Measurements from ENCODE around the gene DAAM1. TPM values are rescaled to one million over a fixed set of nuclear protein-coding genes. Genes with fewer than 3 reads are reported as not detected.

Gene DAAM1
- polyA plus RNA-seq, 1 donor from 2014 or later = 161 TPM

DNA sequence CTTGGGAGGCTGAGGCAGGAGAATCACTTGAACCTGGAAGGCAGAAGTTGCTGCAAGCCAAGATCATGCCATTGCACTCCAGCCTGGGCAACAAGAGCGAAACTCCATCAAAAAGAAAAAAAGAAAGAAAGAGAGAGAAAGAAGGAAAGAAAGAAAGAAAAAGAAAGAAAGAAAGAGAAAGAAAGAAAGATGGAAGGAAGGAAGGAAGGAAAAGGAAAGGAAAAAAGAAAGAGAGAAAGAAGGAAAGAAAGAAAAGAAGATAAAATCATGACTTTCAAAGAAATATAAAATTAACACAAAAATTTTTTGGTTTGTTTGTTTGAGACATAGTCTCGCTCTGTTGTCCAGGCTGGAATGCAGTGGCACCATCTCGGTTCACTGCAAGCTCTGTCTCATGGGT, 22.2 kb upstream of the DAAM1 start:
- no peaks in the 10 kb centered on the region for H3K79me2 ChIP-seq (replicated peaks; ENCODE audit: insufficient read depth, low read length)
- no peaks in the 10 kb centered on the region for H3K27me3 ChIP-seq (ENCODE audit: insufficient read depth, low read depth, low read length)
- H3K9ac ChIP-seq (ENCODE audit: low read length) = no peak overlapping the region
- H3K36me3 ChIP-seq (ENCODE audit: insufficient read depth, low read length) = no peaks in the 10 kb centered on the region
- no peaks in the 10 kb centered on the region for H3K9me3 ChIP-seq (ENCODE audit: low read length)
- H3F3A ChIP-seq (ENCODE audit: insufficient read depth, low read length, poor library complexity, severe bottlenecking) = no peaks in the 10 kb centered on the region
- H2AFZ ChIP-seq (ENCODE audit: low read depth, low read length) = no peak overlapping the region
- H3K4me2 ChIP-seq (ENCODE audit: low read length) = no peak overlapping the region
- H3K4me3 ChIP-seq (ENCODE audit: low read length) = no peak overlapping the region
- no peaks in the 10 kb centered on the region for H4K20me1 ChIP-seq (ENCODE audit: insufficient read depth)
- H3K9me2 ChIP-seq (ENCODE audit: insufficient read depth, low read length) = no peaks in the 10 kb centered on the region
- TF ChIP-seq EP300 (conservative IDR thresholded peaks at IDR 0.05; ENCODE audit: poor library complexity, severe bottlenecking) = no peak
- TF ChIP-seq TAF1 (IDR thresholded peaks at IDR 0.05; ENCODE audit: low read depth) = no peak
- H3K27ac ChIP-seq (ENCODE audit: low read length) = no peak overlapping the region

DNA sequence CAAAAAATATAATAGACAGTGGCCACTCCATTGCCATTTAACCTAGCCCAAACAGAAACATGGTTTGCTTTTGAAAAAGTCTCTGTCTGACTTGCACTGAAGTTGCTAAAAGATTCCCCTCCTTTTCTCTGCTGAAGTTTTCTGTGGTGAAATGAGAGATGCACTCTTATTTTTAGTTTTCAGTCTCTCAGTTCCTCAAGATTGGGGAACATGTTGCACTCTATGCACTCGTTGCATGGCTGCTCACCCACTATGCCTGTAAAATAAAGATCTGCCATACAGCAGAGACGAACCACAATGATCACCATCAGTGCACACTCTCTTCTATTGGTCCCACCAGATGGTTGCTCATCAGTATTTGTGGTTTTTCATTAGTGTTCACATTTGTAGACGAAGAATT, 13.1 kb upstream of the DAAM1 start:
- Histone ChIP-seq H3K9me2 (ENCODE audit: insufficient read depth, low read length) (no peaks in the 10 kb centered on the region), H3K4me2 (ENCODE audit: low read length) (no peak overlapping the region), H3K4me3 (ENCODE audit: low read length) (no peak overlapping the region), H3K9me3 (ENCODE audit: low read length) (no peaks in the 10 kb centered on the region), H2AFZ (ENCODE audit: low read depth, low read length) (no peak overlapping the region), H3K27ac (ENCODE audit: low read length) (no peak overlapping the region), H4K20me1 (ENCODE audit: insufficient read depth) (no peaks in the 10 kb centered on the region), H3K27me3 (ENCODE audit: insufficient read depth, low read depth, low read length) (no peaks in the 10 kb centered on the region), H3K79me2 (replicated peaks; ENCODE audit: insufficient read depth, low read length) (no peaks in the 10 kb centered on the region), H3K9ac (ENCODE audit: low read length) (no peak overlapping the region), H3F3A (ENCODE audit: insufficient read depth, low read length, poor library complexity, severe bottlenecking) (no peaks in the 10 kb centered on the region), H3K36me3 (ENCODE audit: insufficient read depth, low read length) (no peaks in the 10 kb centered on the region)
- TF ChIP-seq RAD21 (conservative IDR thresholded peaks at IDR 0.05) (no peak), EP300 (conservative IDR thresholded peaks at IDR 0.05; ENCODE audit: poor library complexity, severe bottlenecking) (no peak), EZH2 (IDR thresholded peaks at IDR 0.05; ENCODE audit: borderline replicate concordance, insufficient read depth, low read length, poor library complexity, severe bottlenecking) (no peak), POLR2AphosphoS5 (IDR thresholded peaks at IDR 0.05) (no peak), MXI1 (conservative IDR thresholded peaks at IDR 0.05; ENCODE audit: poor library complexity, severe bottlenecking) (no peak), SMC3 (conservative IDR thresholded peaks at IDR 0.05; ENCODE audit: poor library complexity) (no peak), TAF1 (IDR thresholded peaks at IDR 0.05; ENCODE audit: low read depth) (no peak)
- TF ChIP-seq, protein P1, sequence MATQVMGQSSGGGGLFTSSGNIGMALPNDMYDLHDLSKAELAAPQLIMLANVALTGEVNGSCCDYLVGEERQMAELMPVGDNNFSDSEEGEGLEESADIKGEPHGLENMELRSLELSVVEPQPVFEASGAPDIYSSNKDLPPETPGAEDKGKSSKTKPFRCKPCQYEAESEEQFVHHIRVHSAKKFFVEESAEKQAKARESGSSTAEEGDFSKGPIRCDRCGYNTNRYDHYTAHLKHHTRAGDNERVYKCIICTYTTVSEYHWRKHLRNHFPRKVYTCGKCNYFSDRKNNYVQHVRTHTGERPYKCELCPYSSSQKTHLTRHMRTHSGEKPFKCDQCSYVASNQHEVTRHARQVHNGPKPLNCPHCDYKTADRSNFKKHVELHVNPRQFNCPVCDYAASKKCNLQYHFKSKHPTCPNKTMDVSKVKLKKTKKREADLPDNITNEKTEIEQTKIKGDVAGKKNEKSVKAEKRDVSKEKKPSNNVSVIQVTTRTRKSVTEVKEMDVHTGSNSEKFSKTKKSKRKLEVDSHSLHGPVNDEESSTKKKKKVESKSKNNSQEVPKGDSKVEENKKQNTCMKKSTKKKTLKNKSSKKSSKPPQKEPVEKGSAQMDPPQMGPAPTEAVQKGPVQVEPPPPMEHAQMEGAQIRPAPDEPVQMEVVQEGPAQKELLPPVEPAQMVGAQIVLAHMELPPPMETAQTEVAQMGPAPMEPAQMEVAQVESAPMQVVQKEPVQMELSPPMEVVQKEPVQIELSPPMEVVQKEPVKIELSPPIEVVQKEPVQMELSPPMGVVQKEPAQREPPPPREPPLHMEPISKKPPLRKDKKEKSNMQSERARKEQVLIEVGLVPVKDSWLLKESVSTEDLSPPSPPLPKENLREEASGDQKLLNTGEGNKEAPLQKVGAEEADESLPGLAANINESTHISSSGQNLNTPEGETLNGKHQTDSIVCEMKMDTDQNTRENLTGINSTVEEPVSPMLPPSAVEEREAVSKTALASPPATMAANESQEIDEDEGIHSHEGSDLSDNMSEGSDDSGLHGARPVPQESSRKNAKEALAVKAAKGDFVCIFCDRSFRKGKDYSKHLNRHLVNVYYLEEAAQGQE (IDR thresholded peaks at IDR 0.05; ENCODE audit: borderline replicate concordance) = no peak
- TF ChIP-seq, protein P2, sequence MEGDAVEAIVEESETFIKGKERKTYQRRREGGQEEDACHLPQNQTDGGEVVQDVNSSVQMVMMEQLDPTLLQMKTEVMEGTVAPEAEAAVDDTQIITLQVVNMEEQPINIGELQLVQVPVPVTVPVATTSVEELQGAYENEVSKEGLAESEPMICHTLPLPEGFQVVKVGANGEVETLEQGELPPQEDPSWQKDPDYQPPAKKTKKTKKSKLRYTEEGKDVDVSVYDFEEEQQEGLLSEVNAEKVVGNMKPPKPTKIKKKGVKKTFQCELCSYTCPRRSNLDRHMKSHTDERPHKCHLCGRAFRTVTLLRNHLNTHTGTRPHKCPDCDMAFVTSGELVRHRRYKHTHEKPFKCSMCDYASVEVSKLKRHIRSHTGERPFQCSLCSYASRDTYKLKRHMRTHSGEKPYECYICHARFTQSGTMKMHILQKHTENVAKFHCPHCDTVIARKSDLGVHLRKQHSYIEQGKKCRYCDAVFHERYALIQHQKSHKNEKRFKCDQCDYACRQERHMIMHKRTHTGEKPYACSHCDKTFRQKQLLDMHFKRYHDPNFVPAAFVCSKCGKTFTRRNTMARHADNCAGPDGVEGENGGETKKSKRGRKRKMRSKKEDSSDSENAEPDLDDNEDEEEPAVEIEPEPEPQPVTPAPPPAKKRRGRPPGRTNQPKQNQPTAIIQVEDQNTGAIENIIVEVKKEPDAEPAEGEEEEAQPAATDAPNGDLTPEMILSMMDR (IDR thresholded peaks at IDR 0.05; ENCODE audit: poor library complexity, severe bottlenecking) = no peak

DNA sequence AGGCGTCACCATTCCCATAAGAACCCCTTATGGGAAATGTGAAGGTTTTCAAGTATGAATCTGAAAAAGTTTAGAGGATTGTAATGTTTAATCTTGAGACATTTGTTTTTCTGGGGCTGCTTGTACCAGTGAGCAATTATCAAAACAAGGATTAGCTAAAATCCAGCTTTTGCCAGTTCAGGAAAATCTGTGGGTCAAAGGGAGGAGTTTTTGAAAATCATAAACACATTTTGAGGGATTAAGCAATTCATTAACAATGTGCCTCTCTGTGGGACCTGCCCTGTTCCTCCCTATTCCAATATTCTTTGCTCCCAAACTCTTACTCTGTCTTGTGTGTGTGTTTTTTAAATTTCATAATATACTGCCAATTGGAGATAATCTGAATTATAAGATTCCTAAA, 11.7 kb upstream of the DAAM1 start:
- Histone ChIP-seq H4K20me1 (ENCODE audit: insufficient read depth) (no peaks in the 10 kb centered on the region), H3K36me3 (ENCODE audit: insufficient read depth, low read length) (no peaks in the 10 kb centered on the region)
- TF ChIP-seq POLR2AphosphoS5 (IDR thresholded peaks at IDR 0.05) (no peak), RAD21 (conservative IDR thresholded peaks at IDR 0.05) (no peak), EZH2 (IDR thresholded peaks at IDR 0.05; ENCODE audit: borderline replicate concordance, insufficient read depth, low read length, poor library complexity, severe bottlenecking) (no peak), MXI1 (conservative IDR thresholded peaks at IDR 0.05; ENCODE audit: poor library complexity, severe bottlenecking) (no peak), TAF1 (IDR thresholded peaks at IDR 0.05; ENCODE audit: low read depth) (no peak), EP300 (conservative IDR thresholded peaks at IDR 0.05; ENCODE audit: poor library complexity, severe bottlenecking) (no peak), SMC3 (conservative IDR thresholded peaks at IDR 0.05; ENCODE audit: poor library complexity) (no peak)
- TF ChIP-seq, protein P1 (IDR thresholded peaks at IDR 0.05; ENCODE audit: borderline replicate concordance) = no peak
- TF ChIP-seq, protein P2 (IDR thresholded peaks at IDR 0.05; ENCODE audit: poor library complexity, severe bottlenecking) = no peak

More for the DNA sequence above, 11.7 kb upstream of the DAAM1 start:
- no peak overlapping the region for H3K4me2 ChIP-seq (ENCODE audit: low read length)
- no peaks in the 10 kb centered on the region for H3K9me2 ChIP-seq (ENCODE audit: insufficient read depth, low read length)
- H2AFZ ChIP-seq (ENCODE audit: low read depth, low read length) = no peak overlapping the region
- H3K27me3 ChIP-seq (ENCODE audit: insufficient read depth, low read depth, low read length) = no peaks in the 10 kb centered on the region
- H3K79me2 ChIP-seq (replicated peaks; ENCODE audit: insufficient read depth, low read length) = no peaks in the 10 kb centered on the region
- H3K9me3 ChIP-seq (ENCODE audit: low read length) = no peaks in the 10 kb centered on the region
- H3K27ac ChIP-seq (ENCODE audit: low read length) = no peak overlapping the region
- H3K9ac ChIP-seq (ENCODE audit: low read length) = no peak overlapping the region
- no peak overlapping the region for H3K4me3 ChIP-seq (ENCODE audit: low read length)
- no peaks in the 10 kb centered on the region for H3F3A ChIP-seq (ENCODE audit: insufficient read depth, low read length, poor library complexity, severe bottlenecking)

All from neural cell (in vitro differentiated cells).